Measurements from ENCODE around the gene HCRTR2. TPM values are rescaled to one million over a fixed set of nuclear protein-coding genes. Genes with fewer than 3 reads are reported as not detected.
"Not testable (repeated sequence)": the region's sequence is repeated elsewhere in the genome, so short reads cannot be mapped to it uniquely, and the experiment has no call there.

HCRTR2 gene
- not detected for polyA plus RNA-seq (2013, experiment 1 of 2)
- polyA plus RNA-seq (2013, experiment 2 of 2) = not detected

GRCh38 chr6:55174211-55175026, at the start of gene HCRTR2:
Gene HCRTR2, plus strand, starts transcription at chr6:55174515. Its CDS starts 73 bp downstream, at chr6:55174588.
- Histone ChIP-seq H3K36me3 (ENCODE audit: control insufficient read depth, insufficient read depth, low read length) (no peaks in the 10 kb centered on the region), H3K4me1 (ENCODE audit: control insufficient read depth, insufficient read depth, low read length, poor library complexity, severe bottlenecking) (peaks cover 8% of the 10 kb centered on the region), H3K27ac (ENCODE audit: low read depth, low read length, severe bottlenecking) (no peak within 1 kb of the TSS), H3K4me3 (ENCODE audit: extremely low read depth, insufficient read depth, low read length, poor library complexity, severe bottlenecking) (peak within 1 kb of the TSS; percentile 22), H3K9me3 (ENCODE audit: control insufficient read depth, low read length) (no peaks in the 10 kb centered on the region)
- 0 to 1% methylated on average over 25 to 30 of the region's 42 CpGs for WGBS, 2 experiments (ENCODE audit: insufficient coverage in 2 of 2)

DNA sequence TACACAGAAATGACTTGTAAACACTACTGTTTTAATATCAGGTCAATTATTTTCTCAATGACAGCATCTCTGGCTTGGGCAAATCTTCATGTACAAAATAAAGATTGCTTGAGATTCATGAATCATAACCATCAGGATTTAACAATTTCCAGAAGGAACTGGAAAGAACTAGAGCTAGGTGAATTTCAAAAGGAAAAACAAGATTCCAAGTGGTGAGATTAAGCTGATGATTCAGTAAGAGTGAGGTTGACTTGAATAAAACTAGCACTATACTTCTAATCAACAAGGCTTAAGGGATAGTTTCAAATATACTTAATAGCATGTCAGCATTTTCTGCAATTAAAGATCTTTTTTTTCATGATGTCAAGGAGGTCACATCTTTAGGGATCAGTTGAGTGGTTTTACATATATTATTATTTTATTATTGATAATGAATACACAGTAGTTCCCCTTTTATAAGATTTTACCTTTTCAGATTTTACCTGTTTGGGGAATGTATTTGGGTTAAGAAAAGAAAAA, 43.5 kb upstream of the HCRTR2 start:
- H3K9me3 ChIP-seq (ENCODE audit: control insufficient read depth, low read length) = peaks cover 4% of the 10 kb centered on the region
- no peaks in the 10 kb centered on the region for H3K4me1 ChIP-seq (ENCODE audit: control insufficient read depth, insufficient read depth, low read length, poor library complexity, severe bottlenecking)
- H3K4me3 ChIP-seq (ENCODE audit: extremely low read depth, insufficient read depth, low read length, poor library complexity, severe bottlenecking) = no peak overlapping the region
- no peak overlapping the region for H3K27ac ChIP-seq (ENCODE audit: low read depth, low read length, severe bottlenecking)
- no peaks in the 10 kb centered on the region for H3K36me3 ChIP-seq (ENCODE audit: control insufficient read depth, insufficient read depth, low read length)

DNA sequence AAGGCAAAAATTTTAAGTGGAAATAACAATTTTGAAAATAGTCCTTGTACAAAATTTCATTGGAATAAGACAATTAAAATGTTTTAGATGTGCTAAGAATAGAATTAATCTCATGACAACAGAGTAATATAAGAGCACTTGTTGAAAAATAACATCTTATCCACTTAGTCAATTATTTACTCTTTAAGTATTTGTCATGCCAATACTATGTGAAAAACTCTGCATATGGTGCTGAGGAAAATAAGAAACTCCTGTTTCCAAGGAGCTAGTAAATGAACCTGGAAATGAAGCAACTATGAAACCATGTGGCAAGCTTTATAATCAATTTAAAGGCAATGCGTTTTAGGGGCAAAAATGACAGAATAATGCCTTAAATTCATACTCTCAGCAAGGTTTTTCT, 42.7 kb upstream of the HCRTR2 start:
- Histone ChIP-seq H3K27ac (ENCODE audit: low read depth, low read length, severe bottlenecking) (no peak overlapping the region), H3K4me3 (ENCODE audit: extremely low read depth, insufficient read depth, low read length, poor library complexity, severe bottlenecking) (no peak overlapping the region), H3K4me1 (ENCODE audit: control insufficient read depth, insufficient read depth, low read length, poor library complexity, severe bottlenecking) (no peaks in the 10 kb centered on the region), H3K36me3 (ENCODE audit: control insufficient read depth, insufficient read depth, low read length) (no peaks in the 10 kb centered on the region), H3K9me3 (ENCODE audit: control insufficient read depth, low read length) (peaks cover 4% of the 10 kb centered on the region)
- WGBS, 2 experiments (ENCODE audit: insufficient coverage in 2 of 2) = no CpG with 5 or more reads among the region's 1 CpG

DNA sequence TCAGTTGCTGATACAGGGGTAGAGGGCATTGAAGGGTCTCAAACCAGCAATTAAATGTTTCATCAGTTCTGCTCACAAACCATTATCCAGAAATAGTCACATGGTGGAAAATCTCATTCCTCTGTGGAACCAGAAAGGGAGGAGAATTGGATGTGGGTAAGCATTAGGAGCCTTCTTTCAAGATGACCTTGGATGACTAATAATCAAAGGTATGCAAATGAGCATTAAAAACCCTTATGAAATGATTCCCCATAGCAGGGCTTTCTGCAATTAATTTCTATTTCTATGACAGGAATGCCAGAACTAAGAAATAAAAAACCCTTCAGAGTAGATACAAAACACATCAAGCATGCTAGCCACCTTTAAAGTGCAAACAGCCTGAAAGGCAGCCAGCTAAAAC, 37.4 kb upstream of the HCRTR2 start:
- H3K27ac ChIP-seq (ENCODE audit: low read depth, low read length, severe bottlenecking) = no peak overlapping the region
- H3K4me3 ChIP-seq (ENCODE audit: extremely low read depth, insufficient read depth, low read length, poor library complexity, severe bottlenecking) = no peak overlapping the region
- H3K9me3 ChIP-seq (ENCODE audit: control insufficient read depth, low read length) = no peaks in the 10 kb centered on the region
- no peaks in the 10 kb centered on the region for H3K4me1 ChIP-seq (ENCODE audit: control insufficient read depth, insufficient read depth, low read length, poor library complexity, severe bottlenecking)
- no peaks in the 10 kb centered on the region for H3K36me3 ChIP-seq (ENCODE audit: control insufficient read depth, insufficient read depth, low read length)

DNA sequence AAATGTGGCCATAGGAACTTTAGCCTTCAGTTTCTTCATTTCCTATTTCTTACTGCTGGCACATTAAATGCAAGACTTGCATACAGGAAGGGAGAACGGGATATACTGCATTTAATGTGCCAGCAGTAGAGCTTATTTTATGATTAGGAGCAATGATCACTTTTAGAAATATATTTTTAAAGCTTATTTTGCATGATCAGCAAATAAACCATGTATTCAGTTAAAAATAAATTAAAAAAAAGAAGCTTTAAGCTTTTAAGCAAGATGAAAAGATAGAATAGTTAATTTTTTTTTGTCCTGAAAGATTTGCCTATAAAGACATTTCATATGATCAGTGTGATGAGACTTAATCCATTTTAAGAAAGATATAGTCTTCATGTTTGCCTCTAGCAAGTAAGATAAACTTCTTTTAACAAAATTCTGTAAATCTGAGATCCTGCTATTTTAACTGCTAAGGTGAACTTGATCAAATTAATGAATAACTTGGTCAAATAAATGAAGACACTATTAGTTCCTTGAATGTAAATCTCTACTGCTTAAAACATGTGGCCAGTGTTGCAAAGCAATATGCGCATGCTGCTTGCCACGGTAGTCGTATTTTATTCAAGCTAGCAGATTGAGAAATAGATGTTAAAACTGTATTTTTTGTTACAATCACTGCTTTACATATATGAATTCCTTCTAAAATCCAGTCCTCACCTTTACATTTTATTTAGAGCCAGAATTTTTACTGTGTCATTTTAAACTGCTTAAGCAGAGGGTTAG, 36.2 kb upstream of the HCRTR2 start:
- Histone ChIP-seq H3K9me3 (ENCODE audit: control insufficient read depth, low read length) (no peaks in the 10 kb centered on the region), H3K27ac (ENCODE audit: low read depth, low read length, severe bottlenecking) (no peak overlapping the region), H3K36me3 (ENCODE audit: control insufficient read depth, insufficient read depth, low read length) (no peaks in the 10 kb centered on the region), H3K4me1 (ENCODE audit: control insufficient read depth, insufficient read depth, low read length, poor library complexity, severe bottlenecking) (no peaks in the 10 kb centered on the region), H3K4me3 (ENCODE audit: extremely low read depth, insufficient read depth, low read length, poor library complexity, severe bottlenecking) (no peak overlapping the region)
- WGBS, 2 experiments (ENCODE audit: insufficient coverage in 2 of 2) = no CpG with 5 or more reads among the region's 4 CpGs

DNA sequence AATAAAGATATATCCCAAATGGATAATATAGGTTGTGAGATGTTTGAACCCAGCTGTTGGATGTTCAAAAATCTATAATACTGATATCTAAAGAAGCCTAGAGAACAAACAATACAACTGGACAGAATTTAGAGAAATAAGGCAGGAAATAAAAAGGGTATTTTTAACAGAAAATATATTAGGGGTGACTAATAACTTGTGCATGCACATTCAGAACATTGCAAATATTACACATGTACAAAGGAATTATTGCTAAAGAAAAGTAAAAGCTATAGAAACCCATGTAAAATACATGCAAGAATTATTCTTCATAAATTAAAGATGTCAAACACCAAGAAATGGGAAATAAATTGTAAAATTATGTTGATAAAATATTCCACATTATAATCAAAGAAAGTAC, 32.7 kb upstream of the HCRTR2 start:
- H3K9me3 ChIP-seq (ENCODE audit: control insufficient read depth, low read length) = no peaks in the 10 kb centered on the region
- no peaks in the 10 kb centered on the region for H3K4me1 ChIP-seq (ENCODE audit: control insufficient read depth, insufficient read depth, low read length, poor library complexity, severe bottlenecking)
- no peak overlapping the region for H3K27ac ChIP-seq (ENCODE audit: low read depth, low read length, severe bottlenecking)
- no peaks in the 10 kb centered on the region for H3K36me3 ChIP-seq (ENCODE audit: control insufficient read depth, insufficient read depth, low read length)
- no peak overlapping the region for H3K4me3 ChIP-seq (ENCODE audit: extremely low read depth, insufficient read depth, low read length, poor library complexity, severe bottlenecking)

DNA sequence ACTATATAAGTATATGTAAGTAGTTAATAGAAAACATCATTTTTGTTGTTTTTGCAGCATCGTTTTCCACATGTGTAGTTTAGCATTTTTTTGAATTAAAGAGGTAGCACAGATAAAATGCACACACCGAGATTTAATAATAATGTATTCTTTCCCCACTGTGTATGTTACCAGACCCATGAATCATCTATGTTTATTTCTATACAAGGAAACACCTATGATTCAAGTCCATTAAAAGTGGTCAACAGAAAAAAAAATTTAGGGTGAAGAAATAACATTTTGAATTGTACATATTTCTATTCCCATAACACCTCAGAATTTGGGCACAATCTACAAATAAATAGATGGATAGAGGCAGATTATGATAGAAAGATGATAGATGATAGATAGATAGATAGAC, 31.7 kb upstream of the HCRTR2 start:
- no peak overlapping the region for H3K4me3 ChIP-seq (ENCODE audit: extremely low read depth, insufficient read depth, low read length, poor library complexity, severe bottlenecking)
- H3K36me3 ChIP-seq (ENCODE audit: control insufficient read depth, insufficient read depth, low read length) = no peaks in the 10 kb centered on the region
- H3K4me1 ChIP-seq (ENCODE audit: control insufficient read depth, insufficient read depth, low read length, poor library complexity, severe bottlenecking) = no peaks in the 10 kb centered on the region
- WGBS, 2 experiments (ENCODE audit: insufficient coverage in 2 of 2) = no CpG with 5 or more reads among the region's 2 CpGs
- no peak overlapping the region for H3K27ac ChIP-seq (ENCODE audit: low read depth, low read length, severe bottlenecking)
- H3K9me3 ChIP-seq (ENCODE audit: control insufficient read depth, low read length) = no peaks in the 10 kb centered on the region

- H3K27ac ChIP-seq (ENCODE audit: low read depth, low read length, severe bottlenecking) = no peak overlapping the region
- no peaks in the 10 kb centered on the region for H3K9me3 ChIP-seq (ENCODE audit: control insufficient read depth, low read length)
- H3K4me1 ChIP-seq (ENCODE audit: control insufficient read depth, insufficient read depth, low read length, poor library complexity, severe bottlenecking) = no peaks in the 10 kb centered on the region
- no CpG with 5 or more reads among the region's 1 CpG for WGBS, 2 experiments (ENCODE audit: insufficient coverage in 2 of 2)
- no peaks in the 10 kb centered on the region for H3K36me3 ChIP-seq (ENCODE audit: control insufficient read depth, insufficient read depth, low read length)
- H3K4me3 ChIP-seq (ENCODE audit: extremely low read depth, insufficient read depth, low read length, poor library complexity, severe bottlenecking) = no peak overlapping the region
These were observed 21.0 kb upstream of the HCRTR2 start for GRCh38 chr6:55153284-55153683.

DNA sequence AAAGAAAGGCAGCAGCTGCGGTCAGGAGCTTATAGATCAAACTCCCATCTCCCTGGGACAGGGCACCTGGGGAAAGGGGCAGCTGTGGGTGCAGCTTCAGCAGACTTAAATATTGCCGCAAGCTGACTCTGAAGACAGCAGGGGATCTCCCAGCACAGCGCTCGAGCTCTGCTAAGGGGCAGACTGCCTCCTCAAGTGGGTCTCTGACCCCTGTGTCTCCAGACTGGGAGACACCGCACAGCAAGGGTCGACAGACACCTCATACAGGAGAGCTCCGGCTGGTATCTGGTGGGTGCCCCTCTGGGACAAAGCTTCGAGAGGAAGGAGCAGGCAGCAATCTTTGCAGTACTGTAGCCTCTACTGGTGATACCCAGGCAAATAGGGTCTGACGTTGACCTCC, 15.5 kb upstream of the HCRTR2 start:
- not testable (repeated sequence) for H3K9me3 ChIP-seq (ENCODE audit: control insufficient read depth, low read length); H3K36me3 ChIP-seq (ENCODE audit: control insufficient read depth, insufficient read depth, low read length)
- 91 to 93% methylated on average over 8 to 9 of the region's 9 CpGs for WGBS, 2 experiments (ENCODE audit: insufficient coverage in 2 of 2)

GRCh38 chr6:55167860-55168259, 6.5 kb upstream of the HCRTR2 start:
- Histone ChIP-seq H3K9me3 (ENCODE audit: control insufficient read depth, low read length) (no peaks in the 10 kb centered on the region), H3K27ac (ENCODE audit: low read depth, low read length, severe bottlenecking) (no peak overlapping the region), H3K36me3 (ENCODE audit: control insufficient read depth, insufficient read depth, low read length) (no peaks in the 10 kb centered on the region), H3K4me1 (ENCODE audit: control insufficient read depth, insufficient read depth, low read length, poor library complexity, severe bottlenecking) (no peaks in the 10 kb centered on the region), H3K4me3 (ENCODE audit: extremely low read depth, insufficient read depth, low read length, poor library complexity, severe bottlenecking) (no peak overlapping the region)
- no CpG with 5 or more reads among the region's 1 CpG for WGBS, 2 experiments (ENCODE audit: insufficient coverage in 2 of 2)

More for the DNA sequence above, 15.5 kb upstream of the HCRTR2 start:
- H3K4me3 ChIP-seq (ENCODE audit: extremely low read depth, insufficient read depth, low read length, poor library complexity, severe bottlenecking); H3K4me1 ChIP-seq (ENCODE audit: control insufficient read depth, insufficient read depth, low read length, poor library complexity, severe bottlenecking); H3K27ac ChIP-seq (ENCODE audit: low read depth, low read length, severe bottlenecking): not testable (repeated sequence)

Data from mesodermal cell (in vitro differentiated cells).